Amniotic epithelial cell (primary cell): ENCODE measurements around the gene SHROOM1.
"Not testable (repeated sequence)": the region's sequence is repeated elsewhere in the genome, so short reads cannot be mapped to it uniquely, and the experiment has no call there.

Experiments
- DNase-seq: peaks from one replicate; pipeline ENCODE4 v3.0.0-alpha.2; 2010; ENCODE audit warnings: low read depth

The SHROOM1 gene, protein sequence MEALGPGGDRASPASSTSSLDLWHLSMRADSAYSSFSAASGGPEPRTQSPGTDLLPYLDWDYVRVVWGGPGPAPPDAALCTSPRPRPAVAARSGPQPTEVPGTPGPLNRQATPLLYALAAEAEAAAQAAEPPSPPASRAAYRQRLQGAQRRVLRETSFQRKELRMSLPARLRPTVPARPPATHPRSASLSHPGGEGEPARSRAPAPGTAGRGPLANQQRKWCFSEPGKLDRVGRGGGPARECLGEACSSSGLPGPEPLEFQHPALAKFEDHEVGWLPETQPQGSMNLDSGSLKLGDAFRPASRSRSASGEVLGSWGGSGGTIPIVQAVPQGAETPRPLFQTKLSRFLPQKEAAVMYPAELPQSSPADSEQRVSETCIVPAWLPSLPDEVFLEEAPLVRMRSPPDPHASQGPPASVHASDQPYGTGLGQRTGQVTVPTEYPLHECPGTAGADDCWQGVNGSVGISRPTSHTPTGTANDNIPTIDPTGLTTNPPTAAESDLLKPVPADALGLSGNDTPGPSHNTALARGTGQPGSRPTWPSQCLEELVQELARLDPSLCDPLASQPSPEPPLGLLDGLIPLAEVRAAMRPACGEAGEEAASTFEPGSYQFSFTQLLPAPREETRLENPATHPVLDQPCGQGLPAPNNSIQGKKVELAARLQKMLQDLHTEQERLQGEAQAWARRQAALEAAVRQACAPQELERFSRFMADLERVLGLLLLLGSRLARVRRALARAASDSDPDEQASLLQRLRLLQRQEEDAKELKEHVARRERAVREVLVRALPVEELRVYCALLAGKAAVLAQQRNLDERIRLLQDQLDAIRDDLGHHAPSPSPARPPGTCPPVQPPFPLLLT

DNA sequence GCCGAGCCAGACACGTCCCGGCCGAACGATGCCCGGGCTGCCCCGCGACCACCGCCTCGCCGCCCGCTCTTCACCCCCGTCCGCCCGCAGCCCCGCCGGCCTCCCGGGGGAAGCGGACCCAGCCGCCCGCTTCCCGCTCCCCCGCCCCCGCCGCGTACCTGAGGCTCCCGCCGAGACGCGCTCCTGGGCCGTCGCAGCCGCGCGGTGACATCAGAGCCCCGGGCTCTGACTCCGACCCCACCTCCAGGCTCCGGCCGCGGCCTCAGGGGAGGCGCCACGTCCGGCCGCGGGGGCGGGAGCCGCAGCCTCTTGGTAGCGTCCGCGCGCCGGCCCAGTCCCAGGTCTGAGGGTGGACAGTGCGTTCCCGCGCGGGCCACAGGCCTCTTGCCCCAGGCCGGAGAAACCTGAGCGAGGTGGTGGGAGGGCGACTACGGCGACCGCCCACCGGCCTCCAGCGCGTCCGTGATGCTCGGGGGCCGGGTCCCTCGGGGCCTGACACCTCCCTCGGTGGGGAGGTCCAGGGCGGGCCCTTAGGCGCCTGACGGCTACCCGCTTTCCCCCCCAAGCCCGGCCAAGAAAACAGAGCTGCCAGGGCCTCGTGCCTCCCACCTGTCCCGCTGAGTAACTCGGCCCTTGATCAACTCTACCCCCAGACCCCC is at the start of gene SHROOM1:
SHROOM1 (minus strand) TSS at position 212 of the 659 bp plus-strand sequence. CDS start 4,507 bp downstream, outside the sequence.
- peak; percentile 37 for DNase-seq

DNA sequence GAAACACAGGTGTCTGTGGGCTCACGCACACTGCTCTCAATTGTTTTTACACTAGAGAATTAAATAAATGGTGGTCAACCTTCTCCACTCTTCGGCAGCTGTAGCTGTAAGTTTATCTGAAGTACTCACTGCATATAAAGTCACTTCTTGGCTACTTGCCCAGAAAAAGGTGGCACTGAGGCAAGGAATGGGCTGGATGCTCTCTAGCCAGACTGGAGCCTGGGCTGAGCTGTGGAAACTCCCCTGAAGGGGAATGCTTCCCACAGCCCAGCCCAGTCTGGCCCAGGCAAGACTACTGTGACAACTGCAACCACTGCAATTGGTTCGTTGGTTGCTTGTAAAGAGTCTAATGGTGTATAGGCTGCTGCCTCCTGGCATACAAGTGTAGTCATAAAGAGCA is 47.5 kb upstream of the SHROOM1 start:
- DNase-seq, result no peak

DNA sequence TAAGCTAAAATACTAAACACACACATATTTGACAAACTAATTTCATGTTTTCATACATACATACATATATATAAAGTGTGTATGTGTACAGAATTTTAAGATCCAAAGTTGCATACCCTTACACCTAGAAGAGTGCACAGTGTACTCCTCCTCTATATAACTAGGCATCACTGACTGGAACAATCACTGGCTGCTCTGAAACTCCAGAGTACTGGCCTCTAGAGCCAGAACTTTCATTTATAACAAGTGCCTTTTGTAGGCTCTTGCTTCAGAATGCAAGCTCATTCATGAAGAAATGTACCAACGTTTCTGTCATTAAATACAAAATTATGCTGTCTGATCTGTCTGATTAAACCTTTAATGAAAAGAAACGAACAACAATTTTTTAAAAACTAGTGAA is 47.0 kb upstream of the SHROOM1 start:
- no peak for DNase-seq

DNA sequence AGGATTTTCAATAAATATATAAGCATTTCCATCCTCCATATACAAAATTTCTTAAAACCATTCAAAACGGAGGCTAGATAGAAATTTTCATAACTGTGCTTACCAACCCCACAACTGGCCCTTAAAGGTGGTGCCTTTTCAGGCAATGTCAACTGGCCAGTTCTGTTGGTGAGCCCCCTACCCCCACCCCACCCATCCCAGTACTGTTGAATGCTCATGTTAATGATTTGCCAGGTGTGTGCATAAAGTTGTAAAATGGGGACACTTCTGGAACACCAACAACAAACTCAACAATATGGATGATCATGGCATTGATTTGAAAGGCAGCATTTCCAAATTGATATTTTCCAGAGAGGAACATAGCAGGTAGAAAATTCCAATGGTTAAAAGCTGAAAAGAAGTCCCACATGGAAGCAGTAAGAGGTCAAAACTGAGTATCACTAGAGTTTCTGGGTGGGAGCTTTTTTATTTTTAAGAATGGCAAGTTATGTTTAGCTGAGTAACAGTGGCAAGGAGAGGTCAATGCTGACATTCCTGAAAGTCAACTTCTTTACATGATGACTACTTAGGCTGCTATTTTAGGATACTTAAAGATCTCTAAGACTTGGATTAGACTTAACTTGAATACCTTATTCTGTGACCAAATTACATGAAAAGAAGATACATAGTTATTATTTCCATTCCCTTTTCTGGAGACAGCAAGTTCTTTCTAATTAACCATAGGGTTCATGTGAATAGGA is 45.7 kb upstream of the SHROOM1 start:
- no peak for DNase-seq

DNA sequence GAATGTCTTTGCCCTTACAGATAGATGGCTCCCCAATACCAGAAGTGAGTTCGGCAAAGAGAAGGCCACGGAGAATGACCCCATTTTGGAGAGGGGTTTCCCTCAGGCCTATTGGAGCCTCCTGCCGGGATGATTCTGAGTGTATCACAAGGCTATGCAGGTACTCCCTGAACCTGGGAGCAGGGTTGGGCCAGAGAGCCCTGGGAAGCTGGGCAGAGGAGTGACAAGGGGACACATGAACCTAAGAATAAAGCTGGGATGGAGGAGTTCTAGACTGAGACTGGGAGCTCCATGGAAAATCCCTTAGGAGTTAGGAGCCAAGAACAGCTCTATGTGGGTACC is 43.5 kb upstream of the SHROOM1 start:
- no peak for DNase-seq

DNA sequence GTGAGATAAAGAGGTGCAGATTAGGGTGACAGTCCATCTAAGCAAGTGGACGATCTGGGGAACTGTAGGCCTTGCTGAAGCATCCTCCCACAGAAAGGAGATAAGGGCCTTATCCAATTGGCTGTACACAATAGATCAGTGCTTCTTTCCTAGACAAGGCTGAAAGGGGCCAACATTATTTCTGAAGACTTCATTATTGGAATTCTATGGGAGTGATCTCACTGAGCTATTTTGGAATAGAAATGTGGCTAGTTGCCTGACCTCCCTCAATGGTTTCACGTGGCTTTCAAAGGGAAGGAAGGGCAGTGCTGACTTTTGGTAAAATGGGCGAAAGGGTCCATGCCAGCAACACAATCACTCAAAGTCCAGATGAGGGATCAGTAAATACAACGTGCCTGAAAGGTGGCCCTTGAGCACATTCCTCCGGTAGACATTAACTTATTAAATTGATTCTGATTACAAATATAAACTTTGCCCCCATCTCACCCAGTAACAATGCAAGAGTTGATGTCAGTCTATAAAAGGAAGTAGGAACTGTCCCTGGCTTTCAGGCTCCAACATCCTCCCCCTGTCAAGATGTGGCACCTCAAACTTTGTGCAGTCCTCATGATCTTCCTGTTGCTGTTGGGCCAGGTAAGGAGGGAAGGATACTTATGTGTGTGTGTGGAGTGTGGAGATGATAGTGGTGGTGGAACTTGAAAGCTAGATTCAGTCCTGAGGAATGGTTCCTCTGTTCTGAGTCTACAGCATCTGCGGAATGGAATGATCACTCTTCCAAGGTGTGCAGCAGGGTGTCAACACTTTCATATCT is 42.9 kb upstream of the SHROOM1 start, which contains the start of gene LEAP2:
LEAP2 (plus strand) TSS at position 550 of the 811 bp plus-strand sequence; CDS start at position 577, 27 bp downstream.
- DNase-seq, result no peak

DNA sequence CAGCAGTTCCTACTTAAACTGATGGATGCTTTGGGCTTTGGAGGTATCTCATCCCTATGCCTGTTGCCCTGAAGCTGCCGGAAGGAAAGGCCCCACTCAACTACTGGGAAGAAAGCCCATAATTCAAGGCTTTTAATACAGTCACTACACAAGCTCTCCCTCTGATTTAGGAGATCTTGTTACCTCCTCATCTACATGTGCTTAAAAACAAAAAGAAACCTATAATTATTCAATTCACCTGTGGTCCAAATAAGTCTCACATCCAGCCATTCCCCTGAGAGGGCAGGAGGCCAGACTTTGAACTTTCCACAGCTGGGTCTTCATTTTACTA is 42.3 kb upstream of the SHROOM1 start:
- DNase-seq, result no peak

DNA sequence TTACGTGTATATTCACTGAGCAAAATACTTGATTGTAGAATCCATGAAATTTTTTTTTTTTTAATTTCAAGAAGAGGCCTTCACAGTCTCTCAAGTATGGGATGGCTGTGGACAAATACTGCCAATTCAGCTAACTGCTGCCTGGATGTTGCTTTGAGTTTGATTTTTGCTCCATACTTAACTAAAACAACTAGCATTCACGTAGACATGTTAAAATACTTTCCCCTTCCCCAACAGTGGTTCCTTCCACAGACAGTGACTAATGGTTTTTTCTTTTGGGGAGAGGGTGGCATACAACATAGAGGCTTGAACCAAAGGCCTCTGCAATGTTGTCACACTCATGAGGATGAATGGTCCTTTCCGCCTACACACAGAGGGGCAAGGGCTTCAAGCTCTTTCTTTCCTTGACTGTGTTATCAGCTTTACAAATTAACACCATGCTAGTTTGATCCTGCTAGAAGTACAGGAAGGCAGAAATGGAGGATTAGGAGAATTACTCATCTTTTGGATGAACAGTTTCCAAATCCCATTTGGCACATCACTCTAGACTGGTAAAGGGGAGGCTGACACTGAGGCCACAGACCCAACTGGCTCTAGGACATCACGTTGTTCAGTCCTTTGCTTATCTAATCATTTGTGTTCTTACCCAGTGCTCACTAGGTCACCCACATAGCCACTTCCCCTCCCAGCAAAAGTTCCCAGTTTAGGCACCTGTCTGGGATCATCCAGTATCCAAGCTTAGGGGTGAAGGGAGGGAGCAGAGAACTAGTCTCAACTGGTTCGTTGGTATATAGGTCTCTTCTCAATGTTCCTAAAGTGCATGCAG is 41.2 kb upstream of the SHROOM1 start:
- DNase-seq, result no peak

DNA sequence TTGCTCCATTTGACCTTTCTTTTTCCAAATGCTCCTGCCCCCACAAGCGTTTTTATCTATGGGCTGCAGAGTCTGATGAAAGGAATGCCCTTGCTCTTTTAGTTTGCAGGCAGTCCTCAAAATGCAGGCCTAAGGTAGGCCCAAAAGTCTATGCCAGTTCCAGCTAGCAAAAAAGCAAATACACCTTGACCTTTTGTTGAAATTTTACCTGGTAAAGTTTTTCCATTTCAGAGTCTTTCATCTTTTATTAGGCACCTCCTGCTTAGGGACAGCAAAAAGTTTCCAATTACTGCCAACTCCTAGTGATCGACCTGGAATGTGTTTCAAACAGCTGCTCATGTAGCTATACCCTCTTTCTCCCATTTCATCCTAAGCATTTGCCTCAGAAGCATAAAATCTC is 40.4 kb upstream of the SHROOM1 start:
- DNase-seq, result no peak

DNA sequence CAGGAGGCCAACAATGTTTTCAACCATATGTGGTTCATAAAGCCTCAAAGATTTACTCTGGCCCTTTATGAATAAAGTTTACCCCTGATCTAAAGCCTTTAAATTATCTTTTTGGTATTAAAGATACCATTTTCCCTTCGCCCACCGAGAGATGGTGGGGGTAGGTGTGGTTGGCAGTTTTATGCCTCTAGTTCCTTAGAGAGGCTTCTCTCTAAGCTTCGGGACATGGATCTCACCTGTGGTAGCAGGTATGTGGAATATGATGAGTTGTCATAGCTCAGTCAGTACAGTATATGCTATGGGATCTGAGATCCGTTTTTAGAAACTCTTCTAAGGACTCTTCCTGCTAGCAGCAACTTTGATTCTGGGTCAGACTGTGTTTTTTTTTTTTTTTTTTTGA is 38.3 kb upstream of the SHROOM1 start:
- DNase-seq, result no peak

DNA sequence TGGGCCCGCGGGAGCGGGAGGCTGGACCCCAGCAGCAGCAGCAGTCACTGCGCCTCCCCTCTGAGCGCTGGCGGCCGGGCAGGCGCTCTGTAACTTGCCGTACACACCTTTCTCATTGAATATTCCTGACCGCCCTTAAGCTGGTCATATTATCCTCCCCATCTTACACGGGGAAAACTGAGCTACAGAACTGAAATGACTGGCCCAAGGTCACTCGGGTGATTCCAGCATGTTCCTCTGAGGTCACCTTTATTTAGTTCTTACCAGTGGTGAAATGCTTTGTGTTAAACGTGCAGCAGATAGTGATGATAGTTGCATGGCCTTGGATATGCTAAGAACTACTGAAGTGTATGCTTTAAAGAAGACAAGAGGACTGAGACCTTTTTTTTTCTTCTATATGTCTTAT is 36.6 kb upstream of the SHROOM1 start:
- no peak for DNase-seq

DNA sequence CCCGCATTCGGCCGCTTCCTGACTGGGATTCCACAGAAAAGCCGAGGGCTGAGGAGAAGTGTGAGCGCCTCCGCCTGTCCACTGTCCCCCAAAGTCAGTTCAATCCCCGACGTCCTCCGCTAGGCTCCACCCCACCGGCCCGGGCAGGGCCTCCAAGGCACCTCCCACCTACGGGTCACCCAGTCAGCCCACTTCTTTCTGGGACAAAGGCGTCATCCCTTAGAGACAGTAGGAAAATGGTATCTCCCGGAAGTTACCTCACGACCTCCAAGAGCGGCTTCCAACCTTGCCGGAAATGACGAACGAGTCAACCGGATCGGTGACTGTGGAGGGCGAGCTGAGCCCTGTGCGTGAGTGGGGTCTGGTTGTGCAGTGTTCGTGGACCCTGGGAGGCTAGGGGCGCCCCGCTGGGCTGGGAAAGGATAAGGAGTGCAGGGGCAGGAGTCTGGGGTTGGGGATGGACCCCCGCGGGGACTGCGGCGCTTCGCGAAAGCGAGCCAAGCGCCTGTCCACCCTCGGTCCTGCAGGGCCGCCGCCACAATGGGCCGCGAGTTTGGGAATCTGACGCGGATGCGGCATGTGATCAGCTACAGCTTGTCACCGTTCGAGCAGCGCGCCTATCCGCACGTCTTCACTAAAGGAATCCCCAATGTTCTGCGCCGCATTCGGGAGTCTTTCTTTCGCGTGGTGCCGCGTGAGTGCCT is 36.0 kb upstream of the SHROOM1 start, which contains the start of the genes GDF9 and UQCRQ:
GDF9 (minus strand) TSS at position 128 of the 704 bp plus-strand sequence. CDS start 1,936 bp downstream, outside the sequence.
UQCRQ (plus strand) TSS at position 301 of the 704 bp plus-strand sequence; CDS start at position 541, 240 bp downstream.
- peak; percentile 100 for DNase-seq

DNA sequence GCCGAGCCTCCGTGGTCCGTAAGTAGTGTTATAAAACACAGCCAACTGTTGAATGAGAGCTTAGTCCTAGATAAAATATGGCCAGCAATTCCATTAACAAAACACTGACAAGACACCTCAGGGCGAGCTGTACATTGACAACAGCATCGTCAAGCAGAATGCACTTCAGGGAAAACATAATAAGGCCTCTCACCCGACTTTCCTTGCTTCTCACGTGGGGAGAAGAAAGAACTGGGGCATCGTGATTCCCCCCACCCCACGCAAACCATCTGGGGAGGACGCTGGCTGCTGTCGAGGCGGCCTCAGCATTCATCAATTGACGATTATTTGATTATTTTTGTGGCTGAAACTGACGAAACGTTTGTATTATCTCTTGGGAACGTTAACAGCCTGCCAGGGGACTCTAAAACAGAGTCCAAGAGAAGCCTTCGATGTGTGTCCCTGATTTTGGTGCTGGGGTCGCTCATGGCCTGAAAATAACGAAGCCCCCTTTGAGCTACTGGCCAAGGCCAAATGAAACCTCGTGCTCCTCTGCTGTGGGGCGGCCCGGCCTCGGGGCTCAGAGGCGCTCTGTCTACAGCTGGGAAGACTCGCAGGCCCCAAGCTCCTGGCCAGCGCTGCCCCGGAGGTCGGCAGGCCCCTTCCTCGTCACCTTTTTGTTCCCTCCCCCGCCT is 35.4 kb upstream of the SHROOM1 start:
- no peak for DNase-seq

DNA sequence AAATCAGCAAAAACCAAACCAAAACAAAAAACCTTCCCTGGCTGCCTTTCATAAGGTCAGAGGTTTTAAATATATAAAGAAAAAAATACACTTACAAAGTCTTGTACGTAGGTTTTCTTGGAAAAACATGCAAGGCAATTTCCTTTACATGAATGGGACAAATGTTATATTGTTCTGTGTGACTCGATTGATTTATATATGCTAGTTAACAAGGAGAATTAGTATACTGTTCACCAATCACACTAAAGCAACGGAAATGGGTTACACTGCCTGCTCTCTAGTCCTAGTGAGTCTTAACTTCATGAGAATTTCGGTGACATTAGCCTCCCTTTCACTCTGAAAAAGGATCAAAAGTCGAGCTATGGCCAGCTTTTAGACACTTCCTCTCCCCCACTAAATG is 30.3 kb upstream of the SHROOM1 start:
- no peak for DNase-seq

DNA sequence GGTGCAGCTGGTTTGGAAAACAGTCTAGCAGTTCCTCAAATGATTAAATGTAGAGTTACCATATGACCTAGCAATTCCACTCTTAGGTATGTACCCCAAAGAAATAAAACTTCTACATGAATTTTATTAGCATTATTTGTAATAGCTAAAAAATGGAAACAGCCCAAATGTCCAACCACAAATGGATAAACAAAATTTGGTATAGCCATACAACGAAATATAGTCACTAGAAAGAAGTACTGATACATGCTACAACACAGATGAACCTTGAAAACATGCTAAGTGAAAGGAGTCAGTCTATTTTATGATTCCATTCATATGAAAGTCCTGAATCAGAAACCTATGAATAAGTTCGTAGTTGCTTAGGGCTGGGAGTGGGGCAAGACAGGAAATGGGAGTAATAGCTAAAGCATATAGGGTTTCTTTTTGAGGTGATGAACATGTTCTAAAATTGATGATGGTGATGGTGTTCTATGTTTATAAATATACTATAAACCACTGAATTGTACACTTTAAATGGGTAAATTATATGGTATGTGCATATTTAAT is 29.5 kb upstream of the SHROOM1 start:
- no peak for DNase-seq

DNA sequence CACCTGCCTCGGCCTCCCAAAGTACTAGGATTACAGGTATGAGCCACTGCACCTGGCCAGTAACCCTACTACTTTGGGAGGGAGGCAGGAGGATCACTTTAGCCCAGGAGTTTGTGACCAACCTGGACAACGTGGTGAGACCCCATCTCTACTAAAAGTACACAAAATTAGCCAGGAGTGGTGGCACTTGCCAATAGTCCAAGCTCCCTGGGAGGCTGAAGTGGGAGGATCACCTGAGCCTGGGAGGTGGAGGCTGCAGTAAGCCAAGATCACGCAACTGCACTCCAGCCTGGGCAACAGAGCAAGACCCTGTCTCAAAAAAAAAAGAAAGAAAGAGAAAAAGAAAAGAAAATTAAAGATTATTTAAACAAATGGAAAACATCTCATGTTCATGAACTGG is 25.6 kb upstream of the SHROOM1 start:
- no peak for DNase-seq

DNA sequence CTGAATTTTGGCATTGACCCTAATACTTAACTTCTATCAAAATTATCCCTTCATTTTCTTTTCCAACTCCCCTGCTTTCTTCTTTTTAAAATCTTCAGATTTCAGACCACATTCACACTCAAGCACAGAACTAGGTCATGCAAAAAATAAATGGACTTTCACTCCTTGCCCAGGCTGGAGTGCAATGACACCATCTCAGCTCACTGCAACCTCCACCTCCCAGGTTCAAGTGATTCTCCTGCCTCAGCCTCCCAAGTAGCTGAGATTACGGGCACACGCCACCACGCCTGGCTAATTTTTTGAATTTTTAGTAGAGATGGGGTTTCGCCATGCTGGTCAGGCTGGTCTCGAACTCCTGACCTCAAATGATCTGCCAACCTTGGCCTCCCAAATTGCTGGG is 24.5 kb upstream of the SHROOM1 start:
- DNase-seq, result not testable (repeated sequence)

DNA sequence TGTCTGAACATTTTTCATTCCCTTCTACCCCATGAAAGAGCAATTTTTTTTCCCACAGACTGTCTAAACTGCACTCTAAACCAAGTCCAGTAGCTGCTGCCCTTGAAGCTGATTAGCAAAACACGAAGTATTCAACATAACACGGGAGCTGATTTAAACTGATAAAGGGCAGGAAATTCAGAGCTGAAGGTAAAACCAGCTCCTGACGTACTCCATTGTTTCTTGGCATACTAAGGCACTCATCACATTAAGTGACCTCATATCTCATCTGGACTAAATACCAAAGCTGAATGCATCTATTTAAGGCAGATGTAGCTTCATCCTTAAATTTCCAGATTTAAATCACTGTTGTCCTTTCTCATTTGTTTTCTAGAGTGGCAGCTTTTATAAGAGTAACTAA is 23.9 kb upstream of the SHROOM1 start:
- no peak for DNase-seq
